HG02610 (cell line): Measurements from ENCODE around the gene PDCD2L.
A peak's percentile ranks its signal among the peaks of the same experiment; 100 is the strongest.
"Not testable (repeated sequence)": the region's sequence is repeated elsewhere in the genome, so short reads cannot be mapped to it uniquely, and the experiment has no call there.

Experiments used
- ATAC-seq: cut with Tn5 transposase; IDR thresholded peaks from one replicate; pipeline ENCODE4 v1.9.1; 2021; ENCODE audit warnings: mild to moderate bottlenecking, moderate library complexity; ENCODE audit not compliant: unreplicated experiment

PDCD2L gene

GRCh38 chr19:34373601-34374288 lies 30.5 kb upstream of the PDCD2L start:
- no peak for ATAC-seq

- ATAC-seq: no peak
These were observed 28.6 kb upstream of the PDCD2L start for GRCh38 chr19:34375598-34375997.

GRCh38 chr19:34380639-34381241 lies 23.5 kb upstream of the PDCD2L start:
- no peak for ATAC-seq

- ATAC-seq: no peak
These were observed 22.6 kb upstream of the PDCD2L start for GRCh38 chr19:34381399-34382251.

GRCh38 chr19:34382471-34382870 lies 21.7 kb upstream of the PDCD2L start:
- ATAC-seq: no peak

GRCh38 chr19:34383599-34383998 lies 20.6 kb upstream of the PDCD2L start:
- ATAC-seq: no peak

GRCh38 chr19:34386645-34387445 lies 17.4 kb upstream of the PDCD2L start:
- no peak for ATAC-seq

- ATAC-seq: no peak
These were observed 16.8 kb upstream of the PDCD2L start for GRCh38 chr19:34387446-34387810.

- not testable (repeated sequence) for ATAC-seq
These were observed 15.5 kb upstream of the PDCD2L start for GRCh38 chr19:34388745-34389144.

GRCh38 chr19:34391813-34392212 lies 12.4 kb upstream of the PDCD2L start:
- ATAC-seq: no peak

- ATAC-seq: no peak
These were observed 11.2 kb upstream of the PDCD2L start for GRCh38 chr19:34393031-34393430.

GRCh38 chr19:34393629-34394028 lies 10.6 kb upstream of the PDCD2L start:
- ATAC-seq: no peak

- ATAC-seq: no peak
These were observed 6.3 kb upstream of the PDCD2L start for GRCh38 chr19:34397853-34398252.

GRCh38 chr19:34399886-34400285 lies 4.3 kb upstream of the PDCD2L start:
- no peak for ATAC-seq

GRCh38 chr19:34400844-34401243 lies 3.4 kb upstream of the PDCD2L start:
- not testable (repeated sequence) for ATAC-seq

- no peak for ATAC-seq
These were observed 2.1 kb upstream of the PDCD2L start for GRCh38 chr19:34402074-34402600.

- peak; percentile 9 for ATAC-seq
These were observed 453 bp upstream of the PDCD2L start for GRCh38 chr19:34403784-34404108.

GRCh38 chr19:34405892-34406660 lies 1.9 kb downstream of the PDCD2L start:
- ATAC-seq: no peak

- ATAC-seq: no peak
These were observed 4.2 kb downstream of the PDCD2L start for GRCh38 chr19:34408411-34408810.
